Activated T-cell treated with anti-CD3 and anti-CD28 coated beads, Interleukin-2, amount 50 U/mL, for 24 hours (primary cell): Measurements from ENCODE around the gene TMEM170A.
"Not testable (repeated sequence)": the region's sequence is repeated elsewhere in the genome, so short reads cannot be mapped to it uniquely, and the experiment has no call there.

Experiments used
- DNase-seq: peaks from one replicate; pipeline ENCODE4 v3.0.0-alpha.2; 2020
- H3K27ac Mint-ChIP-seq: 2 replicates; pipeline ENCODE4 v1.8.0; 2020; ENCODE audit warnings: mild to moderate bottlenecking, mixed read lengths
- H3K27me3 Mint-ChIP-seq: 2 replicates; pipeline ENCODE4 v1.8.0; 2020; ENCODE audit warnings: mixed read lengths
- H3K36me3 Mint-ChIP-seq: 2 replicates; pipeline ENCODE4 v1.8.0; 2020; ENCODE audit warnings: low read depth, mixed read lengths
- H3K4me1 Mint-ChIP-seq: 2 replicates; pipeline ENCODE4 v1.8.0; 2020; ENCODE audit warnings: low read depth, mixed read lengths
- H3K4me3 Mint-ChIP-seq: 2 replicates; pipeline ENCODE4 v1.8.0; 2020; ENCODE audit warnings: mild to moderate bottlenecking, moderate library complexity, mixed read lengths
- H3K9me3 Mint-ChIP-seq: 2 replicates; pipeline ENCODE4 v1.8.0; 2020; ENCODE audit warnings: mixed read lengths

TMEM170A gene

GRCh38 chr16:75446416-75446815 is 18.1 kb downstream of the TMEM170A start:
- no peaks in the 10 kb centered on the region for H3K27me3 Mint-ChIP-seq
- no peaks in the 10 kb centered on the region for H3K4me1 Mint-ChIP-seq
- no peak for DNase-seq
- peaks cover 56% of the 10 kb centered on the region for H3K36me3 Mint-ChIP-seq
- H3K4me3 Mint-ChIP-seq: no peak overlapping the region
- no peak overlapping the region for H3K27ac Mint-ChIP-seq
- H3K9me3 Mint-ChIP-seq: no peaks in the 10 kb centered on the region

GRCh38 chr16:75445298-75445697 is 19.2 kb downstream of the TMEM170A start:
- Mint-ChIP-seq H3K27me3 (no peaks in the 10 kb centered on the region), H3K9me3 (no peaks in the 10 kb centered on the region), H3K27ac (no peak overlapping the region), H3K4me1 (no peaks in the 10 kb centered on the region), H3K36me3 (peaks cover 44% of the 10 kb centered on the region), H3K4me3 (no peak overlapping the region)
- DNase-seq: no peak

- Mint-ChIP-seq H3K4me1 (no peaks in the 10 kb centered on the region), H3K36me3 (peaks cover 32% of the 10 kb centered on the region), H3K4me3 (no peak overlapping the region), H3K27me3 (no peaks in the 10 kb centered on the region), H3K9me3 (no peaks in the 10 kb centered on the region), H3K27ac (no peak overlapping the region)
- DNase-seq: no peak
Observed at GRCh38 chr16:75443298-75443697, 21.2 kb downstream of the TMEM170A start.

- H3K36me3 Mint-ChIP-seq: peaks cover 31% of the 10 kb centered on the region
- peak overlapping the region; percentile 90 for H3K27ac Mint-ChIP-seq
- peaks cover 38% of the 10 kb centered on the region for H3K4me1 Mint-ChIP-seq
- H3K4me3 Mint-ChIP-seq: peak overlapping the region; percentile 87
- H3K27me3 Mint-ChIP-seq: no peaks in the 10 kb centered on the region
- no peak for DNase-seq
- H3K9me3 Mint-ChIP-seq: no peaks in the 10 kb centered on the region
Observed at GRCh38 chr16:75433732-75434413, 30.6 kb downstream of the TMEM170A start.

GRCh38 chr16:75432828-75433731 is 31.4 kb downstream of the TMEM170A start, which contains the start of gene CFDP1:
CFDP1 (minus strand) TSS chr16:75433503; CDS start chr16:75433352, 151 bp downstream.
- H3K4me3 Mint-ChIP-seq: peak within 1 kb of the TSS; percentile 87
- H3K36me3 Mint-ChIP-seq: peaks cover 33% of the 10 kb centered on the region
- H3K9me3 Mint-ChIP-seq: no peaks in the 10 kb centered on the region
- H3K4me1 Mint-ChIP-seq: peaks cover 39% of the 10 kb centered on the region
- no peaks in the 10 kb centered on the region for H3K27me3 Mint-ChIP-seq
- peak within 1 kb of the TSS; percentile 90 for H3K27ac Mint-ChIP-seq
- peak; percentile 96 for DNase-seq

- Mint-ChIP-seq H3K27me3 (no peaks in the 10 kb centered on the region), H3K4me3 (no peak overlapping the region), H3K27ac (peak overlapping the region; percentile 19), H3K4me1 (peaks cover 58% of the 10 kb centered on the region), H3K9me3 (no peaks in the 10 kb centered on the region), H3K36me3 (peaks cover 44% of the 10 kb centered on the region)
- DNase-seq: no peak
Observed at GRCh38 chr16:75429621-75430403, 34.7 kb downstream of the TMEM170A start.

GRCh38 chr16:75426524-75426923 is 38.0 kb downstream of the TMEM170A start:
- not testable (repeated sequence) for H3K27me3 Mint-ChIP-seq, H3K9me3 Mint-ChIP-seq, H3K27ac Mint-ChIP-seq, DNase-seq, H3K4me3 Mint-ChIP-seq
- peaks cover 51% of the 10 kb centered on the region for H3K4me1 Mint-ChIP-seq
- H3K36me3 Mint-ChIP-seq: peaks cover 30% of the 10 kb centered on the region

GRCh38 chr16:75424105-75424762 is 40.3 kb downstream of the TMEM170A start:
- not testable (repeated sequence) for H3K27ac Mint-ChIP-seq
- peaks cover 47% of the 10 kb centered on the region for H3K4me1 Mint-ChIP-seq

GRCh38 chr16:75423723-75424104 is 40.8 kb downstream of the TMEM170A start:
- Mint-ChIP-seq H3K27ac (no peak overlapping the region), H3K36me3 (peaks cover 18% of the 10 kb centered on the region), H3K27me3 (no peaks in the 10 kb centered on the region), H3K9me3 (no peaks in the 10 kb centered on the region), H3K4me3 (no peak overlapping the region), H3K4me1 (peaks cover 42% of the 10 kb centered on the region)
- DNase-seq: no peak

More at GRCh38 chr16:75424105-75424762, 40.3 kb downstream of the TMEM170A start:
- DNase-seq, H3K4me3 Mint-ChIP-seq, H3K27me3 Mint-ChIP-seq, H3K9me3 Mint-ChIP-seq: not testable (repeated sequence)
- H3K36me3 Mint-ChIP-seq: peaks cover 18% of the 10 kb centered on the region

GRCh38 chr16:75421820-75422126 is 42.7 kb downstream of the TMEM170A start:
- no peaks in the 10 kb centered on the region for H3K27me3 Mint-ChIP-seq
- peak overlapping the region; percentile 53 for H3K27ac Mint-ChIP-seq

GRCh38 chr16:75420987-75421819 is 43.3 kb downstream of the TMEM170A start:
- Mint-ChIP-seq H3K9me3 (no peaks in the 10 kb centered on the region), H3K27ac (peak overlapping the region; percentile 53), H3K27me3 (no peaks in the 10 kb centered on the region), H3K4me3 (peak overlapping the region; percentile 54), H3K4me1 (peaks cover 40% of the 10 kb centered on the region), H3K36me3 (peaks cover 6% of the 10 kb centered on the region)
- DNase-seq: peak; percentile 37

More at GRCh38 chr16:75421820-75422126, 42.7 kb downstream of the TMEM170A start:
- Mint-ChIP-seq H3K4me1 (peaks cover 44% of the 10 kb centered on the region), H3K36me3 (peaks cover 10% of the 10 kb centered on the region), H3K4me3 (no peak overlapping the region), H3K9me3 (no peaks in the 10 kb centered on the region)
- no peak for DNase-seq

- Mint-ChIP-seq H3K36me3 (peaks cover 25% of the 10 kb centered on the region), H3K4me1 (peaks cover 47% of the 10 kb centered on the region), H3K9me3 (no peaks in the 10 kb centered on the region), H3K27me3 (no peaks in the 10 kb centered on the region), H3K4me3 (no peak overlapping the region), H3K27ac (no peak overlapping the region)
- DNase-seq: no peak
Observed at GRCh38 chr16:75416904-75417565, 47.5 kb downstream of the TMEM170A start.
